Measurements from ENCODE around the gene TCP11L2. TPM values are rescaled to one million over a fixed set of nuclear protein-coding genes. Genes with fewer than 3 reads are reported as not detected.

The TCP11L2 gene
- total and polyA plus RNA-seq, 2 experiments from 2014 or later = 17.7 to 26.2 TPM

DNA sequence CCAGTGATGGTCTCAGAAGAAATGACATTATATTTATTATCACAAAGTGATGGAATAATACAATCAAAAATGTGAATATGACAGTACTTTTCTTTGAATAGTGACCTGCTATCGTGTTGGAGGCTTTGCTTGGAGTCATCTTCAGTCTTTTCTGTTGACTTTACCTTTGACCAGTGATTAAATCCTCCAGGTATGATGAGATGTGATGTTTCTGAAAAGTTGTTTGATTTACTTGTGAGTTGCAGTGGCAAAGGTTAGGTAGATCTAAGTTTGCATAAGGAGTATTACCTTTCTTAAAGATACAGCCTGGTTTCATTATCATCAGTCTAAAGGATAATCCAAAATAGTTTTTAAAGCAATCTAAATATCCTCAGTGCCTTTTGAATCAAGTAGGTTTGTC, 4.6 kb downstream of the TCP11L2 start:
- H3K4me3 ChIP-seq = no peak overlapping the region
- peaks cover 15% of the 10 kb centered on the region for H3F3A ChIP-seq (ENCODE audit: insufficient read depth)
- no peak overlapping the region for H3K27ac ChIP-seq
- H3K4me1 ChIP-seq (ENCODE audit: insufficient read depth) = peaks cover 32% of the 10 kb centered on the region
- no peak for TF ChIP-seq EZH2 (IDR thresholded peaks at IDR 0.05; ENCODE audit: insufficient read depth, poor library complexity, severe bottlenecking)
- no peaks in the 10 kb centered on the region for H3K9me2 ChIP-seq (ENCODE audit: insufficient read depth)
- no peaks in the 10 kb centered on the region for H3K27me3 ChIP-seq (replicated peaks; ENCODE audit: insufficient read depth)
- 0 out of 2 replicates have a peak, but pooled peaks cover 3% of the 10 kb centered on the region for H3K36me3 ChIP-seq (ENCODE audit: low read depth)
- no peaks in the 10 kb centered on the region for H3K9me3 ChIP-seq (ENCODE audit: low read depth)
- in situ Hi-C loops (cut with MboI) = no loop called here
- H2AFZ ChIP-seq = no peak overlapping the region
- 92 to 100% methylated on average over 1 of the region's 1 CpG for WGBS, 2 experiments (ENCODE audit: low coverage in 1 of 2, low lambda C conversion rate in 2 of 2, missing lambda C conversion rate in 2 of 2)
- DNase-seq = no peak
- no peak overlapping the region for H3K4me2 ChIP-seq (ENCODE audit: unreplicated experiment)
- H3K79me2 ChIP-seq (ENCODE audit: insufficient read depth) = peaks cover 33% of the 10 kb centered on the region
- H3K9ac ChIP-seq = no peak overlapping the region
- no peaks in the 10 kb centered on the region for H4K20me1 ChIP-seq (ENCODE audit: insufficient read depth)

DNA sequence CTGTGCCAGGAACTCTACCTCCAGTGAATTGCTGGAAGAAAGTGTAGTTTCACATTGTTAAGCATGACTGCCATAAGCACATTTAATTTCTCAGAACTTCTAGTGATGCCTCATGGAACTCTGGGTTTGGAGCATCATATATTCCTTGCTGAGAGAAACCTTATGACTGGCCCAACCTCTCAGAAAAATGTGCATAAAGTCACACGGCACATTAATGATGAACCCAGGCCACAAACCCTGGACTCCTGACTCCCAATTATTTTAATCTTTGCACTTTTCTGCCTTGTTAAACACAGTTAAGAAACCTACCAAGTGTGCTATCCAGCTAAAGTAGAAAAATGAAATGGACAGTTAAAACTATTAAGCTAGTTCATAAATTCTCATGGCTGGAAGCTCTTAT, 5.6 kb downstream of the TCP11L2 start:
- DNase-seq = no peak
- WGBS, 2 experiments (ENCODE audit: low coverage in 1 of 2, low lambda C conversion rate in 2 of 2, missing lambda C conversion rate in 2 of 2) = 35 to 42% methylated on average over 1 of the region's 1 CpG
- no peak overlapping the region for H3K4me2 ChIP-seq (ENCODE audit: unreplicated experiment)
- peaks cover 29% of the 10 kb centered on the region for H3K79me2 ChIP-seq (ENCODE audit: insufficient read depth)
- no peak overlapping the region for H3K9ac ChIP-seq
- no peak overlapping the region for H3K27ac ChIP-seq
- H4K20me1 ChIP-seq (ENCODE audit: insufficient read depth) = no peaks in the 10 kb centered on the region
- no peak overlapping the region for H3K4me3 ChIP-seq
- H3K27me3 ChIP-seq (replicated peaks; ENCODE audit: insufficient read depth) = no peaks in the 10 kb centered on the region
- TF ChIP-seq EZH2phosphoT487 (IDR thresholded peaks at IDR 0.05; ENCODE audit: insufficient read depth, low read depth) (no peak), EZH2 (IDR thresholded peaks at IDR 0.05; ENCODE audit: insufficient read depth, poor library complexity, severe bottlenecking) (no peak)
- 0 out of 2 replicates have a peak, but pooled peaks cover 7% of the 10 kb centered on the region for H3K36me3 ChIP-seq (ENCODE audit: low read depth)
- in situ Hi-C loops (cut with MboI) = no loop called here
- H3K9me2 ChIP-seq (ENCODE audit: insufficient read depth) = no peaks in the 10 kb centered on the region
- H3K4me1 ChIP-seq (ENCODE audit: insufficient read depth) = peaks cover 32% of the 10 kb centered on the region
- peaks cover 15% of the 10 kb centered on the region for H3F3A ChIP-seq (ENCODE audit: insufficient read depth)
- no peaks in the 10 kb centered on the region for H3K9me3 ChIP-seq (ENCODE audit: low read depth)
- H2AFZ ChIP-seq = no peak overlapping the region

DNA sequence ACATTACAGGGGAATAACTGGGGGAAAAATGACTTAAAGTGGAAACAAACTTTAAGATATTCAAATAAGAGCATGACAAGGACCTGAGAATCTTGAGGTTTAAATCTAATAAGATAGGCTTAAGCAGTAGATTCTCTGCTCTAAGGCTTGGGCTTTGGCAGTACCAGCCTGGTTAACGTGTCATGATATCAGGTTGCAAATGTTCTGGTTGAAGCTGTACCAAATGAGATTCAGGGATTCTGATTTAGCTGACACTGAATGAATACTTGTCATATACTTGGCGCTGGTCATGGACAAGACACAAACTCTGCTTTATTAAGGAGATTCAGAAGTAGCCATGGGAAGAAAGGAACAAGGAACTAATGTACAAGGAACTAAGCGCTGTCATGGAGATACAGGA, 6.1 kb downstream of the TCP11L2 start:
- 0 out of 2 replicates have a peak, but pooled peaks cover 7% of the 10 kb centered on the region for H3K36me3 ChIP-seq (ENCODE audit: low read depth)
- no peak for DNase-seq
- H3K9me2 ChIP-seq (ENCODE audit: insufficient read depth) = no peaks in the 10 kb centered on the region
- peaks cover 25% of the 10 kb centered on the region for H3K79me2 ChIP-seq (ENCODE audit: insufficient read depth)
- H3K27me3 ChIP-seq (replicated peaks; ENCODE audit: insufficient read depth) = no peaks in the 10 kb centered on the region
- H3K9ac ChIP-seq = no peak overlapping the region
- no peak overlapping the region for H3K27ac ChIP-seq
- H3K4me3 ChIP-seq = no peak overlapping the region
- no peaks in the 10 kb centered on the region for H4K20me1 ChIP-seq (ENCODE audit: insufficient read depth)
- H3K4me2 ChIP-seq (ENCODE audit: unreplicated experiment) = no peak overlapping the region
- H3K9me3 ChIP-seq (ENCODE audit: low read depth) = no peaks in the 10 kb centered on the region
- TF ChIP-seq EZH2phosphoT487 (IDR thresholded peaks at IDR 0.05; ENCODE audit: insufficient read depth, low read depth) (no peak), EZH2 (IDR thresholded peaks at IDR 0.05; ENCODE audit: insufficient read depth, poor library complexity, severe bottlenecking) (no peak)
- in situ Hi-C loops (cut with MboI) = no loop called here
- 74 to 80% methylated on average over 3 of the region's 3 CpGs for WGBS, 2 experiments (ENCODE audit: low coverage in 1 of 2, low lambda C conversion rate in 2 of 2, missing lambda C conversion rate in 2 of 2)
- peaks cover 13% of the 10 kb centered on the region for H3F3A ChIP-seq (ENCODE audit: insufficient read depth)
- no peak overlapping the region for H2AFZ ChIP-seq
- peaks cover 30% of the 10 kb centered on the region for H3K4me1 ChIP-seq (ENCODE audit: insufficient read depth)

DNA sequence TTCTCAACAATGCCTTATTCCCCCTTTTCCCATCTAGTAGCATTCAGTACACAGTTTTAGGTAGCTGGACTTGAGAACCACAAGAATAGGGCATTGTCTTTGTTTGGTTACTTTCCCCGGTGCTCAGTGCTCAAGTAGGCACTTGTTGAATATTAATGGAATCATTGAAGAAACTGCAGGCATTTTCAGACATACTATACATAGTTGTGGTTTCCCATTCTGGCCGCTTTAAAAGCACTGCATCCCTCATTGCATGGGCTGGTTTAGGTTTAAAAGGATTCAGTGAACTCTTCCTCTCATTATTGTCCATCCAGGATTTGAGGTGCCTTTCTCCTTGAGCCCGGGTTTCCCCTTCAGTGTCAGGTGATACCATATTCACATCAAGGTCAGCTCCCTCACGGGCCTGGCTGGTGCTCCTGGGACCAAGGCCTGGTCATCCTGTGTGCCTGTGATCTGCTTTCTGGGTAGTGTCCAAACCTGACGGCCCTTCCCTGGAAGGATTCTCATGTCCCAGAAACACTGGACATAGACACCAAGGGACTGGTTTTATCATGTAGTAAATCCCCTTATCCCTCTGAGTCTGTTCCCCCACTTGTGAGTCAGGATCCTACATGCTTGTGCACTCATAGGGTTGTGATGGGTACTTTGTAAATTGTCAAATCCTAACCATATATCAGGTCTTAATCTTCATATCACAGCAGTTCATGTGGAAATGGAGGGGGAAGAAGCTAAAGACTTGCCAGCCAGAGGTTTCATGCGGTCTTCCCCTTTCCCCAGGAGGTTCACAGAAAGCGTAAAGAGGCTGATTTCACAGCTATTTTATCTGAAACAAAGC, 7.4 kb downstream of the TCP11L2 start:
- DNase-seq = peak; percentile 75
- in situ Hi-C loops (cut with MboI) = no loop called here
- Histone ChIP-seq H3F3A (ENCODE audit: insufficient read depth) (peaks cover 10% of the 10 kb centered on the region), H3K4me2 (ENCODE audit: unreplicated experiment) (peak overlapping the region; percentile 1), H3K9ac (no peak overlapping the region), H3K27me3 (replicated peaks; ENCODE audit: insufficient read depth) (no peaks in the 10 kb centered on the region), H3K4me3 (no peak overlapping the region), H2AFZ (0 out of 2 replicates have a peak overlapping the region, but pooled peaks have one; percentile 36), H3K79me2 (ENCODE audit: insufficient read depth) (peaks cover 15% of the 10 kb centered on the region), H3K4me1 (ENCODE audit: insufficient read depth) (peaks cover 17% of the 10 kb centered on the region), H3K9me3 (ENCODE audit: low read depth) (no peaks in the 10 kb centered on the region), H3K9me2 (ENCODE audit: insufficient read depth) (no peaks in the 10 kb centered on the region), H3K27ac (peak overlapping the region; percentile 37; the same call in 1 of the 2 replicates), H3K36me3 (ENCODE audit: low read depth) (0 out of 2 replicates have a peak, but pooled peaks cover 11% of the 10 kb centered on the region), H4K20me1 (ENCODE audit: insufficient read depth) (no peaks in the 10 kb centered on the region)
- TF ChIP-seq EZH2 (IDR thresholded peaks at IDR 0.05; ENCODE audit: insufficient read depth, poor library complexity, severe bottlenecking) (no peak), EZH2phosphoT487 (IDR thresholded peaks at IDR 0.05; ENCODE audit: insufficient read depth, low read depth) (no peak)
- 66 to 68% methylated on average over 7 of the region's 7 CpGs for WGBS, 2 experiments (ENCODE audit: low coverage in 1 of 2, low lambda C conversion rate in 2 of 2, missing lambda C conversion rate in 2 of 2)
